Measurements from ENCODE around the gene BIRC6. TPM values are rescaled to one million over a fixed set of nuclear protein-coding genes. Genes with fewer than 3 reads are reported as not detected.

Gene BIRC6
- total RNA-seq, 2 experiments from 2014 or later, result 51.4 to 52.9 TPM

GRCh38 chr2:32641180-32641579, 284.4 kb downstream of the BIRC6 start:
- H3K36me3 Mint-ChIP-seq (ENCODE audit: low read depth), result peaks cover 19% of the 10 kb centered on the region
- no peak overlapping the region for H3K4me3 Mint-ChIP-seq
- no peaks in the 10 kb centered on the region for H3K4me1 Mint-ChIP-seq (ENCODE audit: low read depth)
- H3K27ac Mint-ChIP-seq, result no peak overlapping the region
- H3K9me3 Mint-ChIP-seq, result no peaks in the 10 kb centered on the region
- CTCF ChIA-PET, result interaction anchor here (0.6 kb wide), 1 partner anchor 85 kb away, joined by 3 read pairs; no protein-coding TSS in a partner anchor
- DNase-seq, result no peak
- intact Hi-C loops (cut with micrococcal nuclease), result no loop called here
- H3K27me3 Mint-ChIP-seq (ENCODE audit: low read depth), result no peaks in the 10 kb centered on the region

- no peaks in the 10 kb centered on the region for H3K27me3 Mint-ChIP-seq (ENCODE audit: low read depth)
- H3K9me3 Mint-ChIP-seq, result no peaks in the 10 kb centered on the region
- H3K27ac Mint-ChIP-seq, result no peak overlapping the region
- intact Hi-C loops (cut with micrococcal nuclease), result no loop called here
- no peak for DNase-seq
- peaks cover 24% of the 10 kb centered on the region for H3K36me3 Mint-ChIP-seq (ENCODE audit: low read depth)
- CTCF ChIA-PET, result no interaction called here
- H3K4me1 Mint-ChIP-seq (ENCODE audit: low read depth), result no peaks in the 10 kb centered on the region
- H3K4me3 Mint-ChIP-seq, result no peak overlapping the region
Observed at GRCh38 chr2:32647180-32647651, 290.4 kb downstream of the BIRC6 start.

GRCh38 chr2:32652555-32653209, 295.9 kb downstream of the BIRC6 start:
- Mint-ChIP-seq H3K4me1 (ENCODE audit: low read depth) (peaks cover 1% of the 10 kb centered on the region), H3K9me3 (no peaks in the 10 kb centered on the region), H3K27ac (no peak overlapping the region), H3K36me3 (ENCODE audit: low read depth) (peaks cover 37% of the 10 kb centered on the region), H3K4me3 (no peak overlapping the region), H3K27me3 (ENCODE audit: low read depth) (no peaks in the 10 kb centered on the region)
- no peak for DNase-seq
- CTCF ChIA-PET, result no interaction called here
- intact Hi-C loops (cut with micrococcal nuclease), result no loop called here

GRCh38 chr2:32656069-32656468, 299.2 kb downstream of the BIRC6 start:
- intact Hi-C loops (cut with micrococcal nuclease), result no loop called here
- Mint-ChIP-seq H3K4me1 (ENCODE audit: low read depth) (peaks cover 3% of the 10 kb centered on the region), H3K36me3 (ENCODE audit: low read depth) (peaks cover 50% of the 10 kb centered on the region), H3K27me3 (ENCODE audit: low read depth) (no peaks in the 10 kb centered on the region), H3K27ac (no peak overlapping the region), H3K4me3 (no peak overlapping the region), H3K9me3 (peaks cover 3% of the 10 kb centered on the region)
- DNase-seq, result no peak
- CTCF ChIA-PET, result interaction anchor here (0.6 kb wide), 1 partner anchor 722 kb away, joined by 3 read pairs; no protein-coding TSS in a partner anchor

GRCh38 chr2:32663864-32664263, 307.0 kb downstream of the BIRC6 start:
- CTCF ChIA-PET, result no interaction called here
- intact Hi-C loops (cut with micrococcal nuclease), result no loop called here
- Mint-ChIP-seq H3K27me3 (ENCODE audit: low read depth) (no peaks in the 10 kb centered on the region), H3K27ac (no peak overlapping the region), H3K4me3 (no peak overlapping the region), H3K4me1 (ENCODE audit: low read depth) (peaks cover 10% of the 10 kb centered on the region), H3K9me3 (peaks cover 3% of the 10 kb centered on the region), H3K36me3 (ENCODE audit: low read depth) (peaks cover 32% of the 10 kb centered on the region)
- no peak for DNase-seq

GRCh38 chr2:32666704-32667103, 309.9 kb downstream of the BIRC6 start:
- DNase-seq, result no peak
- Mint-ChIP-seq H3K4me3 (no peak overlapping the region), H3K27me3 (ENCODE audit: low read depth) (no peaks in the 10 kb centered on the region), H3K27ac (no peak overlapping the region), H3K36me3 (ENCODE audit: low read depth) (peaks cover 23% of the 10 kb centered on the region), H3K9me3 (no peaks in the 10 kb centered on the region), H3K4me1 (ENCODE audit: low read depth) (peaks cover 3% of the 10 kb centered on the region)
- intact Hi-C loops (cut with micrococcal nuclease), result no loop called here
- CTCF ChIA-PET, result no interaction called here

- CTCF ChIA-PET, result interaction anchor here (0.6 kb wide), 1 partner anchor 228 kb away, joined by 4 read pairs; no protein-coding TSS in a partner anchor
- no peaks in the 10 kb centered on the region for H3K4me1 Mint-ChIP-seq (ENCODE audit: low read depth)
- H3K27ac Mint-ChIP-seq, result no peak overlapping the region
- intact Hi-C loops (cut with micrococcal nuclease), result no loop called here
- H3K9me3 Mint-ChIP-seq, result no peaks in the 10 kb centered on the region
- peaks cover 24% of the 10 kb centered on the region for H3K36me3 Mint-ChIP-seq (ENCODE audit: low read depth)
- H3K4me3 Mint-ChIP-seq, result no peak overlapping the region
- H3K27me3 Mint-ChIP-seq (ENCODE audit: low read depth), result no peaks in the 10 kb centered on the region
- DNase-seq, result no peak
Observed at GRCh38 chr2:32668254-32668653, 311.4 kb downstream of the BIRC6 start.

Small RNAs within 50 kb of the gene (microRNA-seq; reads per million reads assigned to microRNA genes)
- gene MIR4765 (ENCODE audit: borderline microRNAs expressed, borderline replicate concordance) (not detected), gene MIR558 (ENCODE audit: borderline microRNAs expressed, borderline replicate concordance) (not detected)

Other genes starting within 250 kb of the BIRC6 start
- gene SLC30A6, start 191.2 kb upstream of the BIRC6 start, total RNA-seq, result 10 to 100 TPM; 12.5 to 13.4 TPM
- not detected for gene NLRC4, start 92.1 kb upstream of the BIRC6 start, total RNA-seq
- gene YIPF4, start 79.1 kb upstream of the BIRC6 start, total RNA-seq, result 10 to 100 TPM; 36.5 to 39.7 TPM

Data from activated naive CD4-positive, alpha-beta T cell treated with anti-CD3 and anti-CD28 coated beads for 36 hours (primary cell).